Ishikawa (cell line): ENCODE measurements around the gene ANGPTL7.

Experiments
- CEBPB ChIP-seq: IDR thresholded peaks from 2 replicates; pipeline ENCODE4 v1.6.1; 2012
- CREB1 ChIP-seq: IDR thresholded peaks from 2 replicates; pipeline ENCODE4 v1.6.1; 2012; ENCODE audit warnings: low read depth
- EGR1 ChIP-seq: IDR thresholded peaks from 2 replicates; pipeline ENCODE4 v1.6.1; 2012
- EP300 ChIP-seq: IDR thresholded peaks from 2 replicates; pipeline ENCODE4 v1.6.1; 2012; ENCODE audit warnings: borderline replicate concordance
- FOXM1 ChIP-seq: IDR thresholded peaks from 2 replicates; pipeline ENCODE4 v1.6.1; 2012; ENCODE audit warnings: low read depth, borderline replicate concordance
- MAX ChIP-seq: IDR thresholded peaks from 2 replicates; pipeline ENCODE4 v1.6.1; 2012
- NFIC ChIP-seq: IDR thresholded peaks from 2 replicates; pipeline ENCODE4 v1.6.1; 2012
- RAD21 ChIP-seq: IDR thresholded peaks from 2 replicates; pipeline ENCODE4 v1.6.1; 2012; ENCODE audit warnings: low read depth
- REST ChIP-seq: IDR thresholded peaks from 2 replicates; pipeline ENCODE4 v1.6.1; 2012; ENCODE audit warnings: low read depth, mild to moderate bottlenecking
- TAF1 ChIP-seq: IDR thresholded peaks from 2 replicates; pipeline ENCODE4 v1.6.1; 2012; ENCODE audit warnings: low read depth, mild to moderate bottlenecking
- TCF12 ChIP-seq: IDR thresholded peaks from 2 replicates; pipeline ENCODE4 v1.6.1; 2012; ENCODE audit warnings: low read depth
- TEAD4 ChIP-seq: IDR thresholded peaks from 2 replicates; pipeline ENCODE4 v1.6.1; 2012
- USF1 ChIP-seq: IDR thresholded peaks from 2 replicates; pipeline ENCODE4 v1.6.1; 2012
- YY1 ChIP-seq: IDR thresholded peaks from 2 replicates; pipeline ENCODE4 v1.6.1; 2012; ENCODE audit warnings: low read depth
- ZBTB7A ChIP-seq: IDR thresholded peaks from 2 replicates; pipeline ENCODE4 v1.6.1; 2012; ENCODE audit warnings: low read depth

The ANGPTL7 gene

GRCh38 chr1:11196945-11197344, 7.8 kb downstream of the ANGPTL7 start:
- TF ChIP-seq TCF12 = no peak
- TF ChIP-seq EGR1 = no peak
- no peak for TF ChIP-seq NFIC
- TF ChIP-seq REST = no peak
- TF ChIP-seq MAX = no peak
- no peak for TF ChIP-seq CEBPB
- no peak for TF ChIP-seq RAD21
- no peak for TF ChIP-seq ZBTB7A
- no peak for TF ChIP-seq TAF1
- TF ChIP-seq FOXM1 = no peak
- no peak for TF ChIP-seq TEAD4
- no peak for TF ChIP-seq YY1
- no peak for TF ChIP-seq CREB1
- no peak for TF ChIP-seq EP300
- TF ChIP-seq USF1 = no peak

GRCh38 chr1:11197359-11197758, 8.2 kb downstream of the ANGPTL7 start:
- no peak for TF ChIP-seq EGR1
- no peak for TF ChIP-seq FOXM1
- TF ChIP-seq ZBTB7A = no peak
- no peak for TF ChIP-seq TEAD4
- no peak for TF ChIP-seq TCF12
- no peak for TF ChIP-seq YY1
- TF ChIP-seq EP300 = no peak
- no peak for TF ChIP-seq NFIC
- TF ChIP-seq REST = no peak
- no peak for TF ChIP-seq CREB1
- TF ChIP-seq TAF1 = no peak
- no peak for TF ChIP-seq CEBPB
- no peak for TF ChIP-seq MAX
- no peak for TF ChIP-seq RAD21
- no peak for TF ChIP-seq USF1

- TF ChIP-seq TCF12 = no peak
- no peak for TF ChIP-seq YY1
- TF ChIP-seq FOXM1 = no peak
- TF ChIP-seq REST = no peak
- TF ChIP-seq CEBPB = no peak
- TF ChIP-seq CREB1 = no peak
- TF ChIP-seq ZBTB7A = no peak
- no peak for TF ChIP-seq TEAD4
- TF ChIP-seq EP300 = no peak
- no peak for TF ChIP-seq TAF1
- TF ChIP-seq EGR1 = no peak
- no peak for TF ChIP-seq USF1
- no peak for TF ChIP-seq RAD21
- TF ChIP-seq MAX = no peak
- TF ChIP-seq NFIC = no peak
Measured at GRCh38 chr1:11198257-11198656, 9.1 kb downstream of the ANGPTL7 start.
